ENCODE results near the gene C3. TPM values are rescaled to one million over a fixed set of nuclear protein-coding genes. Genes with fewer than 3 reads are reported as not detected.
"Not testable (repeated sequence)": the region's sequence is repeated elsewhere in the genome, so short reads cannot be mapped to it uniquely, and the experiment has no call there.

The C3 gene
- total RNA-seq, 2 donors from 2014 or later, result 373 to 1,073 TPM

GRCh38 chr19:6751189-6751588, 30.7 kb upstream of the C3 start:
- no peak for DNase-seq
- ATAC-seq, result no peak
- intact Hi-C loops (cut with DNase I), result no loop called here

DNA sequence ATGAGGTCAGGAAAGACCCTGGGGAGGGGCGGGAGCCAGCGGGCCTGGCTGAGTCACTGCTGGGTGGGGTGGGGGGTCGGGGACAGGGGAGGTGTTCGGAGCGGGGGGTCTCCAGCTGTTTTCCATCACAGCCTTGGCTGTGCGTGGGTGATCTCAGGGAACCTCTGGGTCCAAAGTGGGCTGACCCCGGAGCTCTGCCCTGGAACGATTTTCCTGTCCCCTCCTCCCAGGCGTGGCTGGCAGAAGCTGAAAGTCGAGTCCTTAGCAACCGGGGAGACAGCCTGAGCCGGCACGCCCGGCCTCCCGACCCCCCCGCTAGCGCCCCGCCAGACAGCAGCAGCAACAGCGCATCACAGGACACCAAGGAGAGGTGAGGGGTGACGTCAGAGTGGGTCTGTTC, 29.6 kb upstream of the C3 start:
- peak; percentile 72 for DNase-seq
- intact Hi-C loops (cut with DNase I), result no loop called here
- peak; percentile 4 to 13 for ATAC-seq

DNA sequence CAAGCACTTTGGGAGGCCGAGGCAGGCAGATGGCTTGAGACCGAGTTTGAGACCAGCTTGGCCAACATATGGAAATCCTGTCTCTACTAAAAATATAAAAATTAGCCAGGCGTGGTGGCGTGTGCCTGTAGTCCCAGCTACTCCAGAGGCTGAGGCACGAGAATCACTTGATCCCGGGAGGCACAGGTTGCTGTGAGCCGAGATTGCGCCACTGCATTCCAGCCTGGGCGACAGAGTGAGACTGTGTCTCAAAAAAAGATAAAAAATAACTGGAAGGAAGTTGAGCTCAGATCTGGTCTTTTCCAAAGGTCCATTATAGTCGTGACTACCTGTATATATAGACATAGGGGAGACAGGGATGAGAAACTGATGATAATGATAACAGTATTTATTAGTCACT, 28.1 kb upstream of the C3 start:
- DNase-seq; ATAC-seq; intact Hi-C loops (cut with DNase I): not testable (repeated sequence)

GRCh38 chr19:6745965-6746364, 25.5 kb upstream of the C3 start:
- ATAC-seq, result no peak
- intact Hi-C loops (cut with DNase I), result no loop called here

DNA sequence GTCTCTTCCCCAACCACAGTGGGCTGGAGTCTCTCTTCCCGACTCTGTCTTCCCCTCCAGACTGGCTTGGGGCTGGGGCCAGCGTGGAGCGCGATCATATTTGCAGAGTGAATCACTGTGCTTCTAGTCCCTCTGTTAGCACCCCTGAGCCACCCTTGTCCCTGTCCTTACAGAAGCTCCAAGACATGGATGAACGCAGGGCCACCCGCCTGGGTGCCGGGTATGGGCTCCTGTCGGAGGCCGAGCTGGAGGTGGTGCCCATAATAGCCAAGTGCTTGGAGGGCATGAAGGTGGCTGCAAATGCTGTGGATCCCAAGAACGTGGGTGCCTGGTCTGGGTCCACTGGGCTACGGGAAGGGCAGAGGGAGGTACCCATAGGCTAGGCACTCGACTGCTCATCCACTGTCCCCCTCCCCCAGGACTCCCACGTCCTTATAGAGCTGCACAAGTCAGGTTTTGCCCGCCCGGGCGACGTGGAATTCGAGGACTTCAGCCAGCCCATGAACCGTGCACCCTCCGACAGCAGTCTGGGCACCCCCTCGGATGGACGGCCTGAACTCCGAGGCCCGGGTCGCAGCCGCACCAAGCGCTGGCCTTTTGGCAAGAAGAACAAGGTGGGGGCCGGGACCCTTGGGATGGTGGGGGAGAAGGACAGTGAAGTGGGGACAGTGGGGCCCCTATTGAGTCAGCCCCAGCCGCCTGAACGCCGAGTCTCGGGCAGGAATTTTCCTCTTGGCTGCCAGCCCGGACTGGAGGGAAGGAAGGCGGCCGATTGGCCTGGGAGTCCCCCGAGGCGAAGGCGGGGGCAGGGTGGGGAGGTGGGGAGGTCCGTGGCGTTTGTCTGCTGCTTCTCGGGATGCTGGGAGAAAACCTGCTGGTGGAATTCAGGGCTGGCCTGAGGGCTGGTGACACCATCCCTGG, 24.2 kb upstream of the C3 start:
- peak; percentile 84 to 90 for ATAC-seq
- DNase-seq, result peak; percentile 91
- intact Hi-C loops (cut with DNase I), result loop anchor here in 1 of 2 donors (5.0 kb wide), 1 partner anchor 118 kb away; no protein-coding TSS in a partner anchor

More at GRCh38 chr19:6745965-6746364, 25.5 kb upstream of the C3 start:
- no peak for DNase-seq

DNA sequence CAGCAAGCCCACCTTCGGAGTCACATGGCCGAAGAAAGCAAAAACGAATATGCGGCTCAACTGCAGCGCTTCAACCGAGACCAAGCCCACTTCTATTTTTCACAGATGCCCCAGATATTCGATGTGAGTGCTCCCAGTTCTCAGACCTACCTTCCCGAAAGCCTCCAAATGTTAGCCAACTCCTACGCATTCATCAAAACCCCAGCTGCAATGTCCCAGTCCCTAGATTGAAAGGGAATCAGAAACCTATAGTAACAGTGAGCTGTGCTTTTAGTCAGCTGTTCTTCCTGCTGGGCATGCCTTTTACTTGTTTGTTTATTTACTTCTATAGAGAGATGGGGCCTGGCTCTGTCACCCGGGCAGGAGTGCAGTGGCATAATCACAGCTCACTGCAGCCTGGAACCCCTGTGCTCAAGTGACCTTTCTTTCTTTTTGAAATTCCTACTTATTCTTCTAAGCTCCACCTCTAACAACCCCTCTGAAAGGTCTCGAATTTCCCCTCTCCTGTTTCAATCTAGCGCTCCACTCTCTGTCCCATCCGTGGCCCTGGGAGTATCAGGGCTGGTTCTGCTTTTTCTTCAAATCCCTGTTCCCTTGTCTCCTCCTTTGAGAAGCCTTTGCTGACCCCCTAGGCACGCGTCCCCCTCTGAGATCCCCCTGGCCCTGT, 23.4 kb upstream of the C3 start:
- ATAC-seq (no peak), DNase-seq (no peak)
- intact Hi-C loops (cut with DNase I), result loop anchor here in 1 of 2 donors (5.0 kb wide), 1 partner anchor 118 kb away; no protein-coding TSS in a partner anchor

DNA sequence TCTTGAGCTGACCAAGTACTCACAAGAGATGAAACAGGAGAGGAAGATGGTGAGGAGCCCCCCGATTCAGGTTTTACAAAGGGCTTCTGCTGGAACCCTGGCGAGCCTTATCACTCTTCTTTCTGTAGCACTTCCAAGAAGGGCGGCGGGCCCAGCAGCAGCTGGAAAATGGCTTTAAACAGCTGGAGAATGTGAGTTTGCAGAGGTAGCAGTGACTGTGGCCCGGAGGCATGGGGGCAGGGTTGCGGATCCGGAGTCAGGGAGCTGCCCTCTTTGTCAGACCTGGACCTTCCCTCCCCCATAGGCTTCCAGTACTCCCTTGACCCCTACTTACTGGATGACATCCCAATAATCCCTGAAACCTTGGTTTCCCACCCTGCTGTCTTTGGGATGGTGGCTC, 22.6 kb upstream of the C3 start:
- no peak for ATAC-seq
- intact Hi-C loops (cut with DNase I), result loop anchor here in 1 of 2 donors (5.0 kb wide), 1 partner anchor 119 kb away; no protein-coding TSS in a partner anchor
- DNase-seq, result no peak

GRCh38 chr19:6740589-6741343, 20.3 kb upstream of the C3 start:
- intact Hi-C loops (cut with DNase I), result loop anchor here in 1 of 2 donors (5.0 kb wide), 1 partner anchor 122 kb away; no protein-coding TSS in a partner anchor
- peak; percentile 82 for DNase-seq

GRCh38 chr19:6739883-6740588, 19.6 kb upstream of the C3 start:
- DNase-seq (peak; percentile 63), ATAC-seq (peak in 1 of 2 donors; percentile 0)
- intact Hi-C loops (cut with DNase I), result loop anchor here in 1 of 2 donors (5.0 kb wide), 3 partner anchors 122 to 368 kb away; partner anchors contain the start of gene ALKBH7

More at GRCh38 chr19:6740589-6741343, 20.3 kb upstream of the C3 start:
- ATAC-seq, result peak in 1 of 2 donors; percentile 0

- intact Hi-C loops (cut with DNase I), result loop anchor here in 1 of 2 donors (5.0 kb wide), 2 partner anchors 222 to 367 kb away; partner anchors contain the start of gene ALKBH7
- DNase-seq, result peak; percentile 90
- ATAC-seq, result peak; percentile 30 to 44
Observed at GRCh38 chr19:6739390-6739882, 19.0 kb upstream of the C3 start, which contains the start of gene TRIP10. TRIP10 (plus strand) TSS chr19:6739680; CDS start chr19:6739762, 82 bp downstream.

DNA sequence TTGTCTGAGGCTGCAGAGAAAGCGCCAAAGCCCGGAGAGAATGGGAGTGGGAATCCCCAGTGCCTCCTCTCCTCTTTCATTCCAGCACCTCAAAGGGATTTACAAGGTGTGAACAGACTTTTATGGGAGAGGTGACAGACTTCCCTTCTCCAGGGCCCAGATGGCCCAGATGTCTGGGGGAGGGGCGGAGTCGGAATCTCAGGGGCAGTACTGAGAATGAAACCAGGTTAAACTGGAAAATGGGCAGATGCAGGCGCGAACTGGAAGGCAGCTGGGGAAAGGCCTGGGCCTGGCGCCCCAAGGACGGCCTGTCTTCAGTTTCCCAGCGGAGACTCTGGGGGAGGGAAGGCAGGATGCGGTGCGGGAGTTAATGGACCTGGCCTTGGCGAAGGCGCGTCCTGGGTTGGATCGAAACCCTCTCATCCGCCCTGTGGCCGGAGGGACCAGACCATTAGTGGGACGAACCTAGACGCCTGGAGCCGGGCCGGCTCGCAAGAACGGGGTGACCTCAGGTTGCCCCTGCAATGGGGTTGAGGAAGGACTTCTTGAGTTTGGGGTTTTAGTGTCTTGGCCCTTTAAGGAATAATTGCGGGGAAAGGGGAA, 18.4 kb upstream of the C3 start:
- intact Hi-C loops (cut with DNase I), result loop anchor here in 1 of 2 donors (5.0 kb wide), 2 partner anchors 222 to 367 kb away; partner anchors contain the start of gene ALKBH7
- ATAC-seq (no peak), DNase-seq (peak; percentile 68)

GRCh38 chr19:6737873-6738786, 17.7 kb upstream of the C3 start:
- intact Hi-C loops (cut with DNase I), result loop anchor here in 1 of 2 donors (5.0 kb wide), 2 partner anchors 221 to 366 kb away; partner anchors contain the start of gene ALKBH7
- ATAC-seq (peak; percentile 17 to 35), DNase-seq (peak; percentile 95)

DNA sequence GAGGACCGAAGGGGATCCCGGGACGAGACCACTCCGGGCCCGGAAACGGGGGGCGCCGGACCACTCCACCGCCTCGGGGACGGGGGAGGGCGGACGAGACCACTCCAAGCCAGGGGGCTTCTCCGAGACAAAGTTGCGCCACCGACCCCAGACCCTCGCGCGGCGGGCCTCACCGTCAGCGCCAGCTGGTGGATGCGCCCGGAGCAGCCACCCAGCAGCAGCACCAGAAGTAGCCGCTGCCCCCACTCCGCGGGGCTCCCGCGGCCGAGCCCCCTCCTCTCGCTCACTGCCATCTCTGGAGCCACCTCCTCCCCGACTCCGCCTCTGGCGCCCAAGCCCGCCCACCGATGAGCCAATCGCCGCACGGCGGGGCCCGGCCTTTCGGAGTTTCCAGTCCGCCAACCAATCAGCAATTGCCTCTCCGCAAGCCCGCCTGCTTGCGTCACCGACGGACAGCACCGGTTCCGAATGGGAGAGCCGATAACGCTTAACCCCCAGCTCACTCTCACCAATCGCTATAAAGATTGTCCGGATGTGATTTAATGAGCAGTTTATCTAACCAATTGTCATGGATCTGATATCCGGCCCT, 16.9 kb upstream of the C3 start, which contains the start of gene GPR108:
GPR108 (minus strand) TSS at position 297 of the 589 bp plus-strand sequence; CDS start at position 293, 4 bp downstream.
- peak; percentile 100 for DNase-seq
- intact Hi-C loops (cut with DNase I), result loop anchor here in 1 of 2 donors (5.0 kb wide), 2 partner anchors 220 to 365 kb away; partner anchors contain the start of gene ALKBH7
- peak; percentile 83 to 86 for ATAC-seq

DNA sequence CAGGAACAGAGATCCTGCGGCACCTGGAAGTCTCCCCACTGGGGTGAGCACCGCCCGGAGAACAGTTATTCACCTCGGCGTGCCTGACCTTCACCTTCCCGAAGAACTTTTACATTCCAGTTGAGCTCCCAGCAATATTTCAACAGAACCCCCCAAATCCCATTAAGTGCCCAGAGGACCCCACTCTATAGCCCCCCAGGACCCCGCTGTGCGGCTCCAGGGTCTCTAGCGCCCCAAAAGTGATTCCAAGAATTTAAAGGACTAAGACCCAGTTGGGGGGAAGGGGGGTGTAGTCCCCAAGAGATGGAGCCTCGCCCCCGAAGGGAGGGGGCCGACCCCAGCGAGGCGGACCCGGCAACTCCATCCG, 16.4 kb upstream of the C3 start:
- DNase-seq, result no peak
- intact Hi-C loops (cut with DNase I), result loop anchor here in 1 of 2 donors (5.0 kb wide), 2 partner anchors 220 to 365 kb away; partner anchors contain the start of gene ALKBH7
- ATAC-seq, result no peak

- ATAC-seq, result peak; percentile 7 to 20
- intact Hi-C loops (cut with DNase I), result loop anchor here in 1 of 2 donors (5.0 kb wide), 2 partner anchors 219 to 364 kb away; partner anchors contain the start of gene ALKBH7
- DNase-seq, result peak; percentile 83
Observed at GRCh38 chr19:6736169-6736916, 15.9 kb upstream of the C3 start.

Measured in left cardiac atrium (tissue), 4 donors.